Endothelial cell of umbilical vein (primary cell): ENCODE results near the gene METTL9. TPM values are rescaled to one million over a fixed set of nuclear protein-coding genes. Genes with fewer than 3 reads are reported as not detected.

Experiments used
- BruUV-seq: library from RNA; stranded (reverse); fragments of 400-500 nt; replicated peaks from 2 replicates; lab custom pipeline; 2021; lab: Mats Ljungman, UMichigan
- CTCF ChIA-PET: fragments of 300-600, 350-600 bp; sonication (Branson Sonifier 250); formaldehyde crosslinking; loops from one replicate; lab custom pipeline; 2021; ENCODE audit warnings: antibody characterized with exemption, inconsistent platforms; lab: Charles Lee
- POLR2A ChIA-PET: fragments of 300-600, 350-600 bp; sonication (Branson Sonifier 250); formaldehyde crosslinking; loops from one replicate; lab custom pipeline; 2021; ENCODE audit warnings: antibody characterized with exemption, inconsistent platforms; lab: Charles Lee
- DNase-seq: peaks from one replicate; pipeline ENCODE4 v3.0.0-alpha.2; 2011; ENCODE audit warnings: low read depth, low spot score
- FAIRE-seq: peaks from 2 replicates; lab custom pipeline; 2011; peaks lifted over from hg19 to GRCh38; lab: Jason Lieb, UNC
- H2AFZ ChIP-seq: 2 replicates; pipeline ENCODE4 v1.6.0; 2012; ENCODE audit warnings: low read depth, low read length, control low read depth, inconsistent platforms
- H3K27ac ChIP-seq: 2 replicates; pipeline ENCODE4 v1.5.1; 2011; ENCODE audit warnings: low read depth, mild to moderate bottlenecking, control low read depth, low read length, moderate library complexity; ENCODE audit not compliant: insufficient read depth
- H3K27me3 ChIP-seq, 2 experiments: 2 replicates each; pipeline versions ENCODE4 v1.6.0 to v1.6.1; 2011; ENCODE audit warnings: low read length in 2 of 2, mixed read lengths in 1 of 2; ENCODE audit not compliant: control insufficient read depth in 2 of 2, insufficient read depth in 2 of 2
- H3K36me3 ChIP-seq, 2 experiments: 2 replicates in 1 of 2; 3 replicates in 1 of 2; pipeline ENCODE4 v1.5.1; 2011; ENCODE audit warnings: low read length in 2 of 2, mild to moderate bottlenecking in 1 of 2, moderate library complexity in 1 of 2; ENCODE audit not compliant: control insufficient read depth in 2 of 2, insufficient read depth in 2 of 2; ENCODE audit errors: extremely low read depth in 1 of 2
- H3K4me1 ChIP-seq: 3 replicates; pipeline ENCODE4 v1.5.1; 2011; ENCODE audit warnings: mild to moderate bottlenecking, low read length; ENCODE audit not compliant: control insufficient read depth, insufficient read depth; ENCODE audit errors: extremely low read depth
- H3K4me2 ChIP-seq: 2 replicates; pipeline ENCODE4 v1.6.1; 2011; ENCODE audit warnings: low read length, control low read depth, mixed read lengths; ENCODE audit not compliant: insufficient read depth
- H3K4me3 ChIP-seq, 3 experiments: fragments of 200-600 bp in 1 of 3; sonication (generic), shearing (Covaris generic) in 1 of 3; replicated peaks in 1 of 3; 2 replicates each; pipeline ENCODE4 v1.5.1; 2011 to 2016; ENCODE audit warnings: control low read depth in 3 of 3, low read length in 3 of 3, mild to moderate bottlenecking in 2 of 3, inconsistent platforms in 1 of 3, low read depth in 1 of 3, moderate library complexity in 1 of 3; ENCODE audit not compliant: insufficient read depth in 1 of 3
- H3K79me2 ChIP-seq: 2 replicates; pipeline ENCODE4 v1.6.0; 2012; ENCODE audit warnings: low read length, inconsistent platforms; ENCODE audit not compliant: control insufficient read depth, insufficient read depth
- H3K9ac ChIP-seq: replicated peaks from 2 replicates; pipeline ENCODE3; 2011; ENCODE audit warnings: low read length, control low read depth; ENCODE audit not compliant: insufficient read depth; ENCODE audit errors: extremely low read depth
- H3K9me1 ChIP-seq: replicated peaks from 3 replicates; pipeline ENCODE4 v1.6.0; 2011; ENCODE audit warnings: mild to moderate bottlenecking, low read length; ENCODE audit not compliant: control insufficient read depth, insufficient read depth; ENCODE audit errors: extremely low read depth
- H3K9me3 ChIP-seq: replicated peaks from 2 replicates; pipeline ENCODE4 v1.5.1; 2012; ENCODE audit warnings: low read length, inconsistent platforms; ENCODE audit not compliant: control insufficient read depth, insufficient read depth
- H4K20me1 ChIP-seq: replicated peaks from 2 replicates; pipeline ENCODE3; 2011; ENCODE audit warnings: mild to moderate bottlenecking, low read length; ENCODE audit not compliant: control insufficient read depth, insufficient read depth; ENCODE audit errors: extremely low read depth
- CTCF ChIP-seq, 2 donors: IDR thresholded peaks; 1 replicate in 1 of 2; 2 replicates in 1 of 2; pipeline ENCODE4 v1.5.1; 2011; ENCODE audit warnings: low read length in 2 of 2, mild to moderate bottlenecking in 2 of 2, moderate library complexity in 2 of 2, control low read depth in 1 of 2, inconsistent platforms in 1 of 2, low read depth in 1 of 2; ENCODE audit not compliant: insufficient read depth in 1 of 2; ENCODE audit errors: extremely low read depth in 1 of 2
- EZH2 ChIP-seq: IDR thresholded peaks from 2 replicates; pipeline ENCODE4 v1.6.1; 2012; ENCODE audit warnings: borderline replicate concordance, low read depth, mild to moderate bottlenecking, moderate library complexity, low read length, inconsistent platforms; ENCODE audit not compliant: severe bottlenecking
- FOS ChIP-seq: IDR thresholded peaks from 2 replicates; pipeline ENCODE4 v1.6.1; 2011; ENCODE audit warnings: mild to moderate bottlenecking, low read length, moderate library complexity, borderline replicate concordance; ENCODE audit not compliant: insufficient read depth
- JUN ChIP-seq: IDR thresholded peaks from 2 replicates; pipeline ENCODE4 v1.6.1; 2011; ENCODE audit warnings: borderline replicate concordance, low read depth; ENCODE audit not compliant: insufficient read length, insufficient read depth
- POLR2A ChIP-seq: IDR thresholded peaks from 2 replicates; pipeline ENCODE4 v1.6.1; 2012; ENCODE audit warnings: low read depth, mild to moderate bottlenecking, control low read depth, low read length
- POLR2AphosphoS5 ChIP-seq: IDR thresholded peaks from 2 replicates; pipeline ENCODE4 v1.6.1; 2012; ENCODE audit warnings: low read depth, mild to moderate bottlenecking, control low read depth, low read length, moderate library complexity; ENCODE audit not compliant: insufficient read depth
- dilution Hi-C: fragments of 300-500 bp; cut with MboI; formaldehyde crosslinking; loops from one replicate; pipeline ENCODE4 v1.15.0; 2019; ENCODE audit warnings: low sequenced_read_pairs; ENCODE audit not compliant: extremely low pct_ligation_motif_present
- intact Hi-C: fragments of 100-400 bp; cut with micrococcal nuclease; formaldehyde crosslinking; loops from one replicate; pipeline ENCODE4 v1.10.0; 2022
- polyA plus RNA-seq, 4 experiments: library from polyadenylated mRNA; depleted of rRNA in 3 of 4; stranded (reverse) in 3 of 4; unstranded in 1 of 4; fragments of >200 nt; gene quantifications; 2 replicates each; pipeline versions ENCODE4 v1.2.1 to v1.2.3, GENCODE V29; 2011 to 2012; ENCODE audit warnings: missing spikeins in 1 of 4
- total RNA-seq: library from RNA; stranded (reverse); gene quantifications from 2 replicates; pipeline ENCODE4 v1.2.3, GENCODE V29; 2021

The METTL9 gene
- total and polyA plus RNA-seq, 2 donors (not counting 3 experiments of a cell fraction or from before 2014, with no cell fraction given) = 53.8 to 121 TPM

GRCh38 chr16:21611198-21611555, 11.8 kb downstream of the METTL9 start:
- dilution Hi-C loops = no loop called here
- ChIA-PET CTCF (interaction anchor here (1.2 to 1.6 kb wide), 4 partner anchors 22 to 58 kb away, joined by 3 to 4 read pairs (median 3); no protein-coding TSS in a partner anchor), POLR2A (no interaction called here)
- H3K36me3 ChIP-seq = peaks cover 0 to 2% of the 10 kb centered on the region in 2 experiments
- no peak for TF ChIP-seq EZH2
- no peak for TF ChIP-seq FOS
- TF ChIP-seq POLR2AphosphoS5 = no peak
- TF ChIP-seq POLR2A = no peak
- no peak for TF ChIP-seq CTCF (IDR thresholded peaks at IDR 0.05; ENCODE audit: extremely low read depth in 1 of 2, insufficient read depth in 1 of 2, low read depth in 1 of 2, low read length in 2 of 2)
- no peak for TF ChIP-seq JUN
- no peak overlapping the region for H2AFZ ChIP-seq
- peaks cover 10% of the 10 kb centered on the region for H4K20me1 ChIP-seq
- peaks cover 98% of the 10 kb centered on the region for H3K79me2 ChIP-seq
- no peaks in the 10 kb centered on the region for H3K9me1 ChIP-seq
- DNase-seq (no peak), FAIRE-seq (no peak)
- no peak overlapping the region for H3K27ac ChIP-seq
- no TSS peak for BruUV-seq
- H3K4me3 ChIP-seq = no peak overlapping the region
- H3K4me2 ChIP-seq = no peak overlapping the region
- intact Hi-C loops = no loop called here
- no peaks in the 10 kb centered on the region for H3K4me1 ChIP-seq
- no peak overlapping the region for H3K9ac ChIP-seq
- no peaks in the 10 kb centered on the region for H3K9me3 ChIP-seq
- H3K27me3 ChIP-seq = no peaks in the 10 kb centered on the region
